Neural crest cell (in vitro differentiated cells): ENCODE measurements around the gene CHCT1. TPM values are rescaled to one million over a fixed set of nuclear protein-coding genes. Genes with fewer than 3 reads are reported as not detected.

ENCODE experiments used
- DNase-seq: peaks from one replicate; pipeline ENCODE4 v3.0.0; 2021; ENCODE audit warnings: low read depth, mixed read lengths, low spot score
- H3K27ac Mint-ChIP-seq: one replicate; pipeline ENCODE4 v1.8.0; 2021; ENCODE audit warnings: mild to moderate bottlenecking, mixed read lengths; ENCODE audit not compliant: unreplicated experiment
- H3K27me3 Mint-ChIP-seq: 2 replicates; pipeline ENCODE4 v1.8.0; 2021; ENCODE audit warnings: low read depth, mild to moderate bottlenecking, mixed read lengths
- H3K36me3 Mint-ChIP-seq: 2 replicates; pipeline ENCODE4 v1.8.0; 2021; ENCODE audit warnings: low read depth, mild to moderate bottlenecking, mixed read lengths
- H3K4me1 Mint-ChIP-seq: 2 replicates; pipeline ENCODE4 v1.8.0; 2021; ENCODE audit warnings: mixed read lengths
- H3K4me3 Mint-ChIP-seq: one replicate; pipeline ENCODE4 v1.8.0; 2021; ENCODE audit warnings: mild to moderate bottlenecking, mixed read lengths
- H3K9me3 Mint-ChIP-seq: 2 replicates; pipeline ENCODE4 v1.8.0; 2021; ENCODE audit warnings: mixed read lengths
- total RNA-seq: library from RNA; stranded (reverse); gene quantifications from 2 replicates; pipeline ENCODE4 v1.2.1, GENCODE V29; 2021
- TF ChIP-seq, protein P1 (sequence below): fragments of 200-600 bp; sonication (generic); conservative IDR thresholded peaks from 2 replicates; pipeline ENCODE4 v1.5.0; 2021; ENCODE audit warnings: antibody characterized with exemption, mild to moderate bottlenecking

CHCT1 gene
- total RNA-seq, 1 donor from 2014 or later: not detected

DNA sequence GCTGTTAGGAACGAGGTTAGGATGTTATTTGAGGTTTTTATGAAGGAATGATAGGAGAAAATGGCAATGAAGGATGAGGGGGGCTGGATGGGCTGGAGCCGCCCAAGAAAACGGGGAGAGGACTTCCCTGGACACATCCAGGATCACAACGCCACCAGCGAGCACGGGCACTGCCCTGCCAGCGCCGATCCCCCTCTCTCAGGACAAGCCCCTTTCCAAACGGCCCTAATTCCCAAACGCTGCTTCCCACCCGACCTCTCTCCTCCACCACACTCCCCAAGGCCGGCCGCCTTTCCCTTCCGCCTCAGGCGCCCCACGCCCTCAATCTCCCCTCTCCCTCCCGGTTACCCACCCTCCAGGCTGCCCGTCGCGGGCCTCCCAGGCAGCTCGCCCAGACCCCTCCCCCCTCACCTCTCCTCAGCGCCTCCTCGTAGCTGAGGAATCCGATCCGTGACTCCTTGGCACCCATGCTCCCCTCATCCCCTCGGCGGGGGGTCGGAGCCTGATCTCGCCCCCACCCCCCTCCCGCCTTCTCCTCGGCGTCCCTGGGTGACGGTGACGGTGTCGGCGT, 30.7 kb upstream of the CHCT1 start:
- Mint-ChIP-seq H3K27me3 (no peaks in the 10 kb centered on the region), H3K9me3 (no peaks in the 10 kb centered on the region), H3K4me3 (peak overlapping the region; percentile 96), H3K27ac (peak overlapping the region; percentile 76), H3K4me1 (peaks cover 42% of the 10 kb centered on the region), H3K36me3 (no peaks in the 10 kb centered on the region)
- DNase-seq: peak; percentile 68
- TF ChIP-seq, protein P1, sequence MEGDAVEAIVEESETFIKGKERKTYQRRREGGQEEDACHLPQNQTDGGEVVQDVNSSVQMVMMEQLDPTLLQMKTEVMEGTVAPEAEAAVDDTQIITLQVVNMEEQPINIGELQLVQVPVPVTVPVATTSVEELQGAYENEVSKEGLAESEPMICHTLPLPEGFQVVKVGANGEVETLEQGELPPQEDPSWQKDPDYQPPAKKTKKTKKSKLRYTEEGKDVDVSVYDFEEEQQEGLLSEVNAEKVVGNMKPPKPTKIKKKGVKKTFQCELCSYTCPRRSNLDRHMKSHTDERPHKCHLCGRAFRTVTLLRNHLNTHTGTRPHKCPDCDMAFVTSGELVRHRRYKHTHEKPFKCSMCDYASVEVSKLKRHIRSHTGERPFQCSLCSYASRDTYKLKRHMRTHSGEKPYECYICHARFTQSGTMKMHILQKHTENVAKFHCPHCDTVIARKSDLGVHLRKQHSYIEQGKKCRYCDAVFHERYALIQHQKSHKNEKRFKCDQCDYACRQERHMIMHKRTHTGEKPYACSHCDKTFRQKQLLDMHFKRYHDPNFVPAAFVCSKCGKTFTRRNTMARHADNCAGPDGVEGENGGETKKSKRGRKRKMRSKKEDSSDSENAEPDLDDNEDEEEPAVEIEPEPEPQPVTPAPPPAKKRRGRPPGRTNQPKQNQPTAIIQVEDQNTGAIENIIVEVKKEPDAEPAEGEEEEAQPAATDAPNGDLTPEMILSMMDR: no peak

DNA sequence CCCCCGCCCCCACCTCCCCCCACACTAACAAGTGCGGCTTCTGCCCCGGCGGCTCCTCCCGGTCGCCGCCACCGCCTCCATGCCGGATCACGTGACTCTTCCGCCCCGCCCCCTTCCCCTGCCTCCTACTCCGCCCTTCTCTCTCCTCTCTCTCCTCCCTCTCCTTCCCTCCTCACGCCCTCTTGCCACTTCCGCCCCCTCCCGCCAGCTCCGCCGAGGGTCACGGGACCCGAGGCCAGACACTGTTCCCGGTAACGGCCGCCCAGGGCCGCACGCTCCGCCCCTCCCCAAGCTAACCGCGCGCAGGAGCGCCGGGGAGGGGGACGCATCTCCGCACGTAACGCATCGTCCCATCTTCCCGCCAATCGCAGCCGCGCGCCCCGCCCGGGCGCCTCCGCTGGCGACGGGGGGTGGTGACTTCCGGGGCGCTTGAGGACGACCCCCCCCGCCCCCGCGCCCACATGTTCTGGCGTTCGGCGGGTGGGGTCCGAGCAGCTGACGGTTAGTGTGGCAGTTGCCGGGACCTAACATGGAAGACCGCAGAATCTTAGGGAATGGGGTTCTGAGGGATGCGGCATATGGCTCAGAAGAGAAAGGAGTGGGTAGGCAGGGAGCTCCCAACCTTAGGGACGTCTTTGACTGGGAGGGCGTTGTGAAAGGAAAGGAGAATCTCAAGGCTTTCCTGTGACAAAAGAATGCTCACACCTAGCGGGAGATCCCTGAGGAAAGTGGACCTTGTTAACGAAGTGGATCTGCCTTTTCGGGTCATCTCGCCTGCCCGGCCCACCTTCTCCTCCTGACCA, 30.0 kb upstream of the CHCT1 start, which contains the start of gene USP32:
USP32 (minus strand) TSS at position 92 of the 803 bp plus-strand sequence. CDS start 194 bp downstream, outside the sequence.
- Mint-ChIP-seq H3K4me3 (peak within 1 kb of the TSS; percentile 96), H3K27ac (peak within 1 kb of the TSS; percentile 98), H3K9me3 (no peaks in the 10 kb centered on the region), H3K27me3 (no peaks in the 10 kb centered on the region), H3K36me3 (no peaks in the 10 kb centered on the region), H3K4me1 (peaks cover 38% of the 10 kb centered on the region)
- DNase-seq: peak; percentile 98
- TF ChIP-seq, protein P1: peak; percentile 51

DNA sequence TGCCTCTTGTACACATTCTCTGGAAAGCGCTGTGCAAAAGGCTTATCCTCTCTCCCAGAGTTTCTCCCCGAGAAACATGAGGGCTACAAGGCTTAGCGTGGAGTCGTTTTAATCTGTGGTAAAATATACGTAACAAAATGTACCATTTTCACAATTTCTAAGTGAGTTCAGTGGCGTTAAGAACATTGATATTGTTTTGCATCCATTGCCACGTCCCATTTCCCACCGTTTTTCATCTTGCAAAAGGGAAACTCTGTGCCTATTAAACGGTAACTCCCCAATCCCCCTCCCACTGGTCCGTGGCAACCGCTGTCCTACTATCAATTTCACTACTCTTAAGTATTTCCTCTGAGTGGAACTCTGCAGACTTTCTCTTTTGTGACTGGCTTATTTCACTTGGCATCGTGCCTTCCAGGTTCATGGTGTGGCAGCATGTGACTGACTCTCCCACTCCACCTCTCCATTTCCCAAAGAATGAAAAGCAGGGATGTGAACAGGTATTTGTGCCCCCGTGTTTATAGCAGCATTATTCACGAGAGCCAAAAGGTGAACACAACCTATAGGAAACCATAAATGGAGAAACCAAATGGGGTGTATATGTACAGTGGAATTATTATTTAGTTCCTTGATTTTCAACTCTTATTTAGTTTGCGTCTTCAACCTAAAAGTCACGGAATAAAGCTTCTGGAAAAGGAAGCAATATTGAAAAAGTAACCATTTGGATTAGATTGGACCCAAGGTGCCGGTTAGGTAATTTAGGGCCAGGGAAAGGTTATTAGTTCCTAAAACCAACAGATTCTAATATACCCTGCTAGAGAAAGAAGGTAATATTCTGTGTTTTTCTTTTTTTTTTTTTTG, 29.2 kb upstream of the CHCT1 start:
- peaks cover 35% of the 10 kb centered on the region for H3K4me1 Mint-ChIP-seq
- H3K9me3 Mint-ChIP-seq: no peaks in the 10 kb centered on the region
- no peaks in the 10 kb centered on the region for H3K36me3 Mint-ChIP-seq
- DNase-seq: peak; percentile 6
- peak overlapping the region; percentile 96 for H3K4me3 Mint-ChIP-seq
- no peaks in the 10 kb centered on the region for H3K27me3 Mint-ChIP-seq
- H3K27ac Mint-ChIP-seq: peak overlapping the region; percentile 98
- TF ChIP-seq, protein P1: no peak

DNA sequence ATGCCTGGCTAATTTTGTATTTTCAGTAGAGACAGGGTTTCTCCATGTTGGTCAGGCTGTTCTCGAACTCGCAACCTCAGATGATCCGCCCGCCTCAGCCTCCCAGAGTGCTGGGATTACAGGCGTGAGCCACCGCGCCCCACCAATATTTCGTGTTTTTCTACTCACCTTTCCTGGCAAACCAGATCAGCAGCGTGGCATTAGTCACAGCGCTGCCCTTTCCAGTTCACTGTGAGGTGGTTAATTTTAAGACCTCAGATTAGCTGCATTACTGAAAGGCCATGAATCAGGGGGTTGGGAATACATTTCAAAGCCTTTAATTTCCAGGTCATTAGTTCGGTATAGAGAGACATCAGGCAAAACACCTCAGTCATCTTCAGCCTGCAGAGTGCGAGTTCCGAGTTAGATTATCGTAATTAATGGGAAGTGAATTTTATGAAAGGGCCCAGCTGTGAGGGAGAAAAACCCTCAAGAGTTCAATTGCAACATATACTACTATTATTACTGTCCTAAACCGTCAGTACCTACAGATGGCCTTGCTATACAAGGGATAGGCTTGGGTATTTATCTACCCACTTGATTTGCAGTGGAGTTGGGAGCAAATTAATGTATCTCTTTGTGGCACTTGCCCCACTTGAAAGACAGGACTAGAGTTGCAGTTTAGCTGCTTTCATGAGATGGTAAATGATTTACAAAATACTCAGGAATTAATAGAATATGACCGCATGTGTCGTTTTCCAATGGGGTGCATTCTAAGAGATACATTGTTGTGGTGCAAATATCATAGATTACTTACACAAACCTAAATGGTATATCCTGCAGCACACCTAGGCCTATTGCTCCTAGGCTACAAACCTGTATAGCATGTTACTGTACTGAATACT, 28.2 kb upstream of the CHCT1 start:
- no peaks in the 10 kb centered on the region for H3K27me3 Mint-ChIP-seq
- DNase-seq: no peak
- H3K4me3 Mint-ChIP-seq: peak overlapping the region; percentile 96
- TF ChIP-seq, protein P1: no peak
- H3K9me3 Mint-ChIP-seq: no peaks in the 10 kb centered on the region
- H3K27ac Mint-ChIP-seq: no peak overlapping the region
- peaks cover 25% of the 10 kb centered on the region for H3K4me1 Mint-ChIP-seq
- no peaks in the 10 kb centered on the region for H3K36me3 Mint-ChIP-seq
